KMS-11 (cell line): Measurements from ENCODE around the gene ITGA2B.

Experiments
- H2AFZ ChIP-seq: fragments of 200-600 bp; sonication (generic); 2 replicates; pipeline ENCODE4 v1.6.1; 2016; ENCODE audit warnings: antibody characterized with exemption, mixed run types, low read depth
- H3K27ac ChIP-seq: fragments of 200-600 bp; sonication (generic); 2 replicates; pipeline ENCODE4 v1.6.1; 2016; ENCODE audit warnings: mild to moderate bottlenecking, mixed run types
- H3K27me3 ChIP-seq: fragments of 200-600 bp; sonication (generic); 2 replicates; pipeline ENCODE4 v1.6.1; 2017; ENCODE audit warnings: mild to moderate bottlenecking, low read depth, mixed run types, moderate library complexity; ENCODE audit not compliant: insufficient read depth
- H3K36me3 ChIP-seq: fragments of 200-600 bp; sonication (generic); 2 replicates; pipeline ENCODE4 v1.6.1; 2017; ENCODE audit warnings: mild to moderate bottlenecking, mixed run types; ENCODE audit not compliant: insufficient read depth
- H3K4me1 ChIP-seq: fragments of 200-600 bp; sonication (generic); 2 replicates; pipeline ENCODE4 v1.6.1; 2016; ENCODE audit warnings: mild to moderate bottlenecking, low read depth, mixed run types; ENCODE audit not compliant: poor library complexity, severe bottlenecking
- H3K4me2 ChIP-seq: fragments of 200-600 bp; sonication (generic); 2 replicates; pipeline ENCODE4 v1.7.0; 2016; ENCODE audit warnings: mild to moderate bottlenecking, mixed run types
- H3K4me3 ChIP-seq: fragments of 200-600 bp; sonication (generic); IDR thresholded peaks from 2 replicates; pipeline ENCODE4 v1.6.1; 2017; ENCODE audit warnings: low read depth, low read length, mixed read lengths; ENCODE audit not compliant: insufficient read depth
- H3K79me2 ChIP-seq: fragments of 200-600 bp; sonication (generic); 2 replicates; pipeline ENCODE4 v1.6.1; 2016; ENCODE audit warnings: low read depth, mixed run types; ENCODE audit not compliant: insufficient read depth
- H3K9ac ChIP-seq: fragments of 200-600 bp; sonication (generic); 2 replicates; pipeline ENCODE4 v1.6.1; 2016; ENCODE audit warnings: mild to moderate bottlenecking, mixed run types
- H4K20me1 ChIP-seq: fragments of 200-600 bp; sonication (generic); 2 replicates; pipeline ENCODE4 v1.6.1; 2016; ENCODE audit warnings: mild to moderate bottlenecking, mixed run types; ENCODE audit not compliant: insufficient read depth
- TF ChIP-seq, protein P1 (sequence below): fragments of 200-600 bp; sonication (generic); conservative IDR thresholded peaks from 2 replicates; pipeline ENCODE4 v1.6.1; 2017; ENCODE audit warnings: low read depth, mild to moderate bottlenecking, antibody characterized with exemption, low read length, moderate library complexity, mixed read lengths

The ITGA2B gene

DNA sequence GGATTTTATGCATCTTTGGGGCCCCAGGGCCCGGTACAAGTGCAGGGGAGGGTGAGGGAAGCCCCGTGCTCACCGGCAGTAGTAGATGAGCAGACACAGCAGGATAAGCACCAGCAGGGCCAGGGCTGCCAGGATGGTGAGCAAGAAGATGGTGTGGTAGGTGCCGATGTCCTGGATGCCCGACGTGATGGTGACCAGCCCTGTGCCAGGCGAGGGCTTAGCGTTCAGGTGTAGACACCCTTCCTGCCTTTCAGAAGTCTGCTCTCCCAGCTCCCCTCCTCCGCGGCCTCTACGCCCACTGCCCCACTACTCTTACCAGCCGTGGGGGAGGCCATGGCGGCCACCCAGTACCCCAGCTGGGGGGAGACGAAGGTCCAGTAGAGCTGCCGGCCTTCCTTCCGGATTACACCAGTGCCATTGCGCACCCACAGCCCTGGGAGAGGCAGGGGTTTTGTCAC is 33.8 kb downstream of the ITGA2B start:
- no peaks in the 10 kb centered on the region for H3K79me2 ChIP-seq
- H3K9ac ChIP-seq = no peak overlapping the region
- H3K4me3 ChIP-seq = no peak overlapping the region
- H3K4me2 ChIP-seq = no peak overlapping the region
- H3K27me3 ChIP-seq = no peaks in the 10 kb centered on the region
- TF ChIP-seq, protein P1, sequence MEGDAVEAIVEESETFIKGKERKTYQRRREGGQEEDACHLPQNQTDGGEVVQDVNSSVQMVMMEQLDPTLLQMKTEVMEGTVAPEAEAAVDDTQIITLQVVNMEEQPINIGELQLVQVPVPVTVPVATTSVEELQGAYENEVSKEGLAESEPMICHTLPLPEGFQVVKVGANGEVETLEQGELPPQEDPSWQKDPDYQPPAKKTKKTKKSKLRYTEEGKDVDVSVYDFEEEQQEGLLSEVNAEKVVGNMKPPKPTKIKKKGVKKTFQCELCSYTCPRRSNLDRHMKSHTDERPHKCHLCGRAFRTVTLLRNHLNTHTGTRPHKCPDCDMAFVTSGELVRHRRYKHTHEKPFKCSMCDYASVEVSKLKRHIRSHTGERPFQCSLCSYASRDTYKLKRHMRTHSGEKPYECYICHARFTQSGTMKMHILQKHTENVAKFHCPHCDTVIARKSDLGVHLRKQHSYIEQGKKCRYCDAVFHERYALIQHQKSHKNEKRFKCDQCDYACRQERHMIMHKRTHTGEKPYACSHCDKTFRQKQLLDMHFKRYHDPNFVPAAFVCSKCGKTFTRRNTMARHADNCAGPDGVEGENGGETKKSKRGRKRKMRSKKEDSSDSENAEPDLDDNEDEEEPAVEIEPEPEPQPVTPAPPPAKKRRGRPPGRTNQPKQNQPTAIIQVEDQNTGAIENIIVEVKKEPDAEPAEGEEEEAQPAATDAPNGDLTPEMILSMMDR = no peak
- H3K4me1 ChIP-seq = peaks cover 6% of the 10 kb centered on the region
- no peaks in the 10 kb centered on the region for H4K20me1 ChIP-seq
- no peak overlapping the region for H3K27ac ChIP-seq
- no peak overlapping the region for H2AFZ ChIP-seq
- H3K36me3 ChIP-seq = no peaks in the 10 kb centered on the region

- H2AFZ ChIP-seq = no peak overlapping the region
- no peaks in the 10 kb centered on the region for H4K20me1 ChIP-seq
- no peaks in the 10 kb centered on the region for H3K27me3 ChIP-seq
- H3K79me2 ChIP-seq = no peaks in the 10 kb centered on the region
- TF ChIP-seq, protein P1 = no peak
- no peak overlapping the region for H3K9ac ChIP-seq
- no peak overlapping the region for H3K4me3 ChIP-seq
- no peak overlapping the region for H3K27ac ChIP-seq
- H3K4me1 ChIP-seq = peaks cover 6% of the 10 kb centered on the region
- no peak overlapping the region for H3K4me2 ChIP-seq
- no peaks in the 10 kb centered on the region for H3K36me3 ChIP-seq
These were observed 34.6 kb downstream of the ITGA2B start for GRCh38 chr17:44354582-44355561.

- Histone ChIP-seq H3K4me1 (peaks cover under 1% of the 10 kb centered on the region), H3K27me3 (no peaks in the 10 kb centered on the region), H3K36me3 (no peaks in the 10 kb centered on the region), H3K9ac (no peak overlapping the region), H4K20me1 (no peaks in the 10 kb centered on the region), H3K4me2 (no peak overlapping the region), H2AFZ (no peak overlapping the region), H3K4me3 (no peak overlapping the region), H3K79me2 (no peaks in the 10 kb centered on the region), H3K27ac (no peak overlapping the region)
- TF ChIP-seq, protein P1 = no peak
These were observed 35.6 kb downstream of the ITGA2B start for GRCh38 chr17:44353672-44354331.

DNA sequence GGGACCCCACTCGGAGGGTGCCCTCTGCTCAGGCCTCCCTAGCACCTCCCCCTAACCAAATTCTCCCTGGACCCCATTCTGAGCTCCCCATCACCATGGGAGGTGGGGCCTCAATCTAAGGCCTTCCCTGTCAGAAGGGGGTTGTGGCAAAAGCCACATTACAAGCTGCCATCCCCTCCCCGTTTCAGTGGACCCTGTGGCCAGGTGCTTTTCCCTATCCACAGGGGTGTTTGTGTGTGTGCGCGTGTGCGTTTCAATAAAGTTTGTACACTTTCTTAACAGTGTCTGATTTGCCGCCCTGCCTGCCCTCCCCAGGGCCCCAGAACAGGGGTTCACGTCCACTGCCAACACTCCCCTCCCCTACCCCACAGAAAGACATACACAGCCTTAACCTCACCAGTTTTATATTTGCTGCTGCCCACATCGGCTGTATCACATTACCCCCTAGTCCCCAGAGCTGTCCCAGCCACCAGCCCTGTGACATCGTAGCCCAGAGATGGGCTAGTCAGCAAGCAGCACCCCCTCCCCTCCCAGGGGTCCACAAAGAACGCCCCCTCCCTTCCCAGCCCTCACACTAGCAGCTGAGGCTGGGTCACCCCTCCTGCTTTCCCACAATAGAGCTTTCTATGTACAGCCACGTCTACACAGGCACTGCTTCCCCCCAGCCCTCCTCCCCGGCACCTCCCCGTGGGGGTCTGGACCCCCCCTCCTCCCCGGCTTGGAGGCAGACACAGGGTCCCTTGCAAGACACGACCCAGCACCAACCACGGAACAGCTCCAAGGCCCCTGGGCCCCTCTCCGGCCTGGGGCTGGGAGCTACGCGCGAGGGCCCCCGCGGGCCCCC is 36.4 kb downstream of the ITGA2B start:
- H3K4me2 ChIP-seq = no peak overlapping the region
- no peak overlapping the region for H3K27ac ChIP-seq
- peaks cover 6% of the 10 kb centered on the region for H3K4me1 ChIP-seq
- H3K27me3 ChIP-seq = no peaks in the 10 kb centered on the region
- no peaks in the 10 kb centered on the region for H4K20me1 ChIP-seq
- no peaks in the 10 kb centered on the region for H3K79me2 ChIP-seq
- no peaks in the 10 kb centered on the region for H3K36me3 ChIP-seq
- no peak overlapping the region for H3K4me3 ChIP-seq
- no peak overlapping the region for H2AFZ ChIP-seq
- no peak overlapping the region for H3K9ac ChIP-seq
- TF ChIP-seq, protein P1 = no peak
